Upper lobe of right lung (tissue), 1 donor: Measurements from ENCODE around the gene KCNT1. TPM values are rescaled to one million over a fixed set of nuclear protein-coding genes. Genes with fewer than 3 reads are reported as not detected.

Experiments
- ATAC-seq: fragments of 200-7000 bp; cut with Tn5 transposase; one replicate; pipeline ENCODE4 v1.9.1; 2020; ENCODE audit warnings: mild to moderate bottlenecking, moderate library complexity
- DNase-seq: peaks from one replicate; pipeline ENCODE4 v3.0.0-alpha.2; 2020
- H3K27ac ChIP-seq: fragments of 200-600 bp; one replicate; pipeline ENCODE4 v1.8.0; 2022
- H3K27me3 ChIP-seq: fragments of 200-600 bp; one replicate; pipeline ENCODE4 v1.8.0; 2022; ENCODE audit warnings: mild to moderate bottlenecking
- H3K36me3 ChIP-seq: fragments of 200-600 bp; one replicate; pipeline ENCODE4 v1.8.0; 2022
- H3K4me1 ChIP-seq: fragments of 200-600 bp; one replicate; pipeline ENCODE4 v1.8.0; 2022
- H3K4me3 ChIP-seq: fragments of 200-600 bp; one replicate; pipeline ENCODE4 v1.8.0; 2022; ENCODE audit warnings: mild to moderate bottlenecking
- H3K9me3 ChIP-seq: fragments of 200-600 bp; one replicate; pipeline ENCODE4 v1.8.0; 2022
- intact Hi-C: fragments of 100-400 bp; cut with DNase I; formaldehyde crosslinking; loops from one replicate; pipeline ENCODE4 v1.11.0; 2022
- total RNA-seq: library from RNA; stranded (reverse); fragmentation: NEBNext Ultra II Directional; extraction: Animal tissue kit (Norgen Biotek cat#: 25700); gene quantifications from one replicate; pipeline ENCODE4 v1.2.1, GENCODE V29; 2021
- TF ChIP-seq, protein P1 (sequence below): fragments of 200-600 bp; IDR thresholded peaks from one replicate; pipeline ENCODE4 v1.8.0; 2022; ENCODE audit warnings: antibody characterized with exemption
- donor health status: DM: no; HTN: yes; CAD: no; lungs with severe emphysema.

The KCNT1 gene
- total RNA-seq, 1 donor from 2014 or later, result 0.29 TPM

GRCh38 chr9:135712613-135713295 lies 10.8 kb downstream of the KCNT1 start:
- intact Hi-C loops, result no loop called here
- Histone ChIP-seq H3K27ac (no peak overlapping the region), H3K4me1 (no peaks in the 10 kb centered on the region), H3K36me3 (no peaks in the 10 kb centered on the region), H3K4me3 (no peak overlapping the region), H3K9me3 (no peaks in the 10 kb centered on the region), H3K27me3 (peaks cover 40% of the 10 kb centered on the region)
- ATAC-seq (no peak), DNase-seq (no peak)
- TF ChIP-seq, protein P1, sequence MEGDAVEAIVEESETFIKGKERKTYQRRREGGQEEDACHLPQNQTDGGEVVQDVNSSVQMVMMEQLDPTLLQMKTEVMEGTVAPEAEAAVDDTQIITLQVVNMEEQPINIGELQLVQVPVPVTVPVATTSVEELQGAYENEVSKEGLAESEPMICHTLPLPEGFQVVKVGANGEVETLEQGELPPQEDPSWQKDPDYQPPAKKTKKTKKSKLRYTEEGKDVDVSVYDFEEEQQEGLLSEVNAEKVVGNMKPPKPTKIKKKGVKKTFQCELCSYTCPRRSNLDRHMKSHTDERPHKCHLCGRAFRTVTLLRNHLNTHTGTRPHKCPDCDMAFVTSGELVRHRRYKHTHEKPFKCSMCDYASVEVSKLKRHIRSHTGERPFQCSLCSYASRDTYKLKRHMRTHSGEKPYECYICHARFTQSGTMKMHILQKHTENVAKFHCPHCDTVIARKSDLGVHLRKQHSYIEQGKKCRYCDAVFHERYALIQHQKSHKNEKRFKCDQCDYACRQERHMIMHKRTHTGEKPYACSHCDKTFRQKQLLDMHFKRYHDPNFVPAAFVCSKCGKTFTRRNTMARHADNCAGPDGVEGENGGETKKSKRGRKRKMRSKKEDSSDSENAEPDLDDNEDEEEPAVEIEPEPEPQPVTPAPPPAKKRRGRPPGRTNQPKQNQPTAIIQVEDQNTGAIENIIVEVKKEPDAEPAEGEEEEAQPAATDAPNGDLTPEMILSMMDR, result no peak

- TF ChIP-seq, protein P1, result no peak
- no peak overlapping the region for H3K27ac ChIP-seq
- H3K4me3 ChIP-seq, result no peak overlapping the region
- intact Hi-C loops, result no loop called here
- H3K4me1 ChIP-seq, result no peaks in the 10 kb centered on the region
- peaks cover 49% of the 10 kb centered on the region for H3K27me3 ChIP-seq
- ATAC-seq, result no peak
- no peaks in the 10 kb centered on the region for H3K36me3 ChIP-seq
- no peak for DNase-seq
- H3K9me3 ChIP-seq, result no peaks in the 10 kb centered on the region
These were observed 12.5 kb downstream of the KCNT1 start for GRCh38 chr9:135714242-135715055.

- Histone ChIP-seq H3K4me3 (no peak overlapping the region), H3K4me1 (no peaks in the 10 kb centered on the region), H3K27ac (no peak overlapping the region), H3K9me3 (no peaks in the 10 kb centered on the region), H3K36me3 (no peaks in the 10 kb centered on the region), H3K27me3 (peaks cover 49% of the 10 kb centered on the region)
- DNase-seq (no peak), ATAC-seq (no peak)
- TF ChIP-seq, protein P1, result no peak
- intact Hi-C loops, result no loop called here
These were observed 13.1 kb downstream of the KCNT1 start for GRCh38 chr9:135715056-135715595.

DNA sequence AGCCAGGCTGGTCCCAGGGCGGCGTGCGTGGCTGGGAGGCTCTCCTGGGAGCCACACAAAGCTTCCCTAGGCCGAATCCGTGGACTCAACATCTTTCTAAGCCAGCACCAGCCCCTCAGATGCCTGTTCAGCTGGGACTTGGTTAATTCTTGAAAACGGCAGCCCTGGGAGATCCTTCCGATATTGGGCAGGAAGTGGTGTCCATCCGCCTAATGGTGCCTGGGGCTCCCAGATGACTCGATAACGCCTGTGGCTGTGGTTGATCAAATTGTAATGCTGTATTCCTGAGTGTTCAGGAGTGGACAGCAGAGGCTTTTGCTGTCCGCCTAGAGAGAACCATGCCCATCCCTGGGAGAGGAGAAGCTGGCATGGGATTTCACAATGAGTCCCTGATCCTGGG lies 14.1 kb downstream of the KCNT1 start:
- H3K9me3 ChIP-seq, result no peaks in the 10 kb centered on the region
- no peak overlapping the region for H3K27ac ChIP-seq
- intact Hi-C loops, result no loop called here
- DNase-seq, result no peak
- ATAC-seq, result no peak
- TF ChIP-seq, protein P1, result no peak
- no peaks in the 10 kb centered on the region for H3K4me1 ChIP-seq
- no peaks in the 10 kb centered on the region for H3K36me3 ChIP-seq
- H3K4me3 ChIP-seq, result no peak overlapping the region
- peaks cover 49% of the 10 kb centered on the region for H3K27me3 ChIP-seq

GRCh38 chr9:135717410-135717809 lies 15.4 kb downstream of the KCNT1 start:
- DNase-seq, result no peak
- no peak for ATAC-seq
- Histone ChIP-seq H3K27ac (no peak overlapping the region), H3K4me1 (no peaks in the 10 kb centered on the region), H3K4me3 (no peak overlapping the region), H3K9me3 (no peaks in the 10 kb centered on the region), H3K36me3 (no peaks in the 10 kb centered on the region), H3K27me3 (peaks cover 49% of the 10 kb centered on the region)
- TF ChIP-seq, protein P1, result no peak
- intact Hi-C loops, result no loop called here
